H9 (cell line): ENCODE measurements around the gene C16orf90. TPM values are rescaled to one million over a fixed set of nuclear protein-coding genes. Genes with fewer than 3 reads are reported as not detected.
A peak's percentile ranks its signal among the peaks of the same experiment; 100 is the strongest.

ENCODE experiments used
- DNase-seq: peaks from one replicate; pipeline ENCODE4 v3.0.0-alpha.2; 2017
- H2AFZ ChIP-seq: one replicate; pipeline ENCODE4 v1.6.1; 2013; ENCODE audit warnings: mild to moderate bottlenecking, low read length, control low read depth, moderate library complexity
- H2AK5ac ChIP-seq: 2 replicates; pipeline ENCODE4 v1.6.1; 2013; ENCODE audit warnings: low read length, control low read depth, mixed read lengths; ENCODE audit not compliant: insufficient read length
- H2BK120ac ChIP-seq: one replicate; pipeline ENCODE4 v1.6.1; 2013; ENCODE audit warnings: low read depth, mild to moderate bottlenecking, low read length, control low read depth, inconsistent platforms; ENCODE audit not compliant: poor library complexity, severe bottlenecking
- H2BK12ac ChIP-seq: 2 replicates; pipeline ENCODE4 v1.6.1; 2013; ENCODE audit warnings: low read length, control low read depth, mixed read lengths, low read depth; ENCODE audit not compliant: insufficient read length
- H2BK15ac ChIP-seq: 2 replicates; pipeline ENCODE4 v1.6.1; 2013; ENCODE audit warnings: low read depth, low read length, control low read depth
- H2BK20ac ChIP-seq: one replicate; pipeline ENCODE4 v1.6.1; 2013; ENCODE audit warnings: low read depth, mild to moderate bottlenecking, low read length, control low read depth, inconsistent platforms; ENCODE audit not compliant: poor library complexity, severe bottlenecking
- H2BK5ac ChIP-seq: 2 replicates; pipeline ENCODE4 v1.6.1; 2013; ENCODE audit warnings: low read length, control low read depth, mixed read lengths; ENCODE audit not compliant: insufficient read length
- H3K14ac ChIP-seq: 2 replicates; pipeline ENCODE4 v1.6.1; 2013; ENCODE audit warnings: low read length, control low read depth; ENCODE audit not compliant: insufficient read depth
- H3K18ac ChIP-seq: 2 replicates; pipeline ENCODE4 v1.6.1; 2013; ENCODE audit warnings: low read depth, mild to moderate bottlenecking, mixed read lengths, low read length, control low read depth; ENCODE audit not compliant: insufficient read length
- H3K23ac ChIP-seq: 2 replicates; pipeline ENCODE4 v1.6.1; 2013; ENCODE audit warnings: low read length, control low read depth, mixed read lengths, low read depth; ENCODE audit not compliant: insufficient read length
- H3K23me2 ChIP-seq: 2 replicates; pipeline ENCODE4 v1.6.1; 2013; ENCODE audit warnings: low read depth, mild to moderate bottlenecking, mixed read lengths, low read length, control low read depth; ENCODE audit not compliant: insufficient read length, poor library complexity, severe bottlenecking
- H3K27ac ChIP-seq: 2 replicates; pipeline ENCODE4 v1.5.1; 2013; ENCODE audit warnings: low read length, control low read depth, mixed read lengths, low read depth; ENCODE audit not compliant: insufficient read length
- H3K27me3 ChIP-seq: 2 replicates; pipeline ENCODE4 v1.6.1; 2013; ENCODE audit warnings: low read length, control low read depth, inconsistent platforms; ENCODE audit not compliant: insufficient read depth
- H3K4ac ChIP-seq: 2 replicates; pipeline ENCODE4 v1.6.1; 2013; ENCODE audit warnings: low read depth, mild to moderate bottlenecking, control low read depth, inconsistent platforms, low read length, moderate library complexity
- H3K4me1 ChIP-seq: 2 replicates; pipeline ENCODE4 v1.6.1; 2013; ENCODE audit warnings: low read length, control low read depth, inconsistent platforms; ENCODE audit not compliant: insufficient read depth
- H3K4me2 ChIP-seq: 2 replicates; pipeline ENCODE4 v1.6.1; 2013; ENCODE audit warnings: low read length, control low read depth, mixed read lengths; ENCODE audit not compliant: insufficient read length, insufficient read depth
- H3K56ac ChIP-seq: 2 replicates; pipeline ENCODE4 v1.6.1; 2013; ENCODE audit warnings: low read depth, mild to moderate bottlenecking, mixed read lengths, low read length, control low read depth; ENCODE audit not compliant: insufficient read length
- H3K79me1 ChIP-seq: 2 replicates; pipeline ENCODE4 v1.6.1; 2013; ENCODE audit warnings: low read depth, mild to moderate bottlenecking, moderate library complexity, low read length, control low read depth, inconsistent platforms; ENCODE audit not compliant: insufficient read depth, poor library complexity, severe bottlenecking
- H3K79me2 ChIP-seq: 2 replicates; pipeline ENCODE4 v1.6.1; 2013; ENCODE audit warnings: low read length, control low read depth, inconsistent platforms; ENCODE audit not compliant: insufficient read depth
- H3K9ac ChIP-seq: 2 replicates; pipeline ENCODE4 v1.6.1; 2013; ENCODE audit warnings: low read length, control low read depth, mixed read lengths; ENCODE audit not compliant: insufficient read length; ENCODE audit errors: extremely low read depth
- H3K9me3 ChIP-seq: one replicate; pipeline ENCODE4 v1.6.1; 2013; ENCODE audit warnings: low read depth, low read length, inconsistent platforms; ENCODE audit not compliant: control insufficient read depth
- H3T11ph ChIP-seq: one replicate; pipeline ENCODE4 v1.6.1; 2013; ENCODE audit warnings: mild to moderate bottlenecking, low read length, control low read depth, inconsistent platforms
- H4K20me1 ChIP-seq: one replicate; pipeline ENCODE4 v1.6.1; 2013; ENCODE audit not compliant: control insufficient read depth, insufficient read length, insufficient read depth
- H4K5ac ChIP-seq: 2 replicates; pipeline ENCODE4 v1.6.1; 2013; ENCODE audit warnings: low read depth, mild to moderate bottlenecking, mixed read lengths, low read length, control low read depth; ENCODE audit not compliant: insufficient read length
- H4K8ac ChIP-seq: replicated peaks from 2 replicates; pipeline ENCODE4 v1.6.1; 2013; ENCODE audit warnings: low read length, control low read depth, mixed read lengths, low read depth; ENCODE audit not compliant: insufficient read length
- H4K91ac ChIP-seq: 2 replicates; pipeline ENCODE4 v1.6.1; 2013; ENCODE audit warnings: low read depth, mild to moderate bottlenecking, moderate library complexity, mixed read lengths, low read length, control low read depth; ENCODE audit not compliant: insufficient read length
- H3K27ac Mint-ChIP-seq, 3 experiments: 2 replicates in 2 of 3; 3 replicates in 1 of 3; pipeline ENCODE4 v1.8.0; 2020 to 2021; ENCODE audit warnings: mixed read lengths in 3 of 3, mild to moderate bottlenecking in 1 of 3, moderate library complexity in 1 of 3
- H3K27me3 Mint-ChIP-seq: 2 replicates; pipeline ENCODE4 v1.8.0; 2021; ENCODE audit warnings: low read depth, mild to moderate bottlenecking, moderate library complexity, mixed read lengths
- H3K36me3 Mint-ChIP-seq, 3 experiments: 2 replicates in 2 of 3; 3 replicates in 1 of 3; pipeline ENCODE4 v1.8.0; 2020 to 2021; ENCODE audit warnings: low read depth in 3 of 3, mixed read lengths in 3 of 3; ENCODE audit not compliant: insufficient read depth in 1 of 3
- H3K4me1 Mint-ChIP-seq, 2 experiments: 2 replicates each; pipeline ENCODE4 v1.8.0; 2020; ENCODE audit warnings: mixed read lengths in 2 of 2
- H3K4me3 Mint-ChIP-seq, 2 experiments: 2 replicates in 1 of 2; 3 replicates in 1 of 2; pipeline ENCODE4 v1.8.0; 2020 to 2021; ENCODE audit warnings: mild to moderate bottlenecking in 2 of 2, mixed read lengths in 2 of 2, moderate library complexity in 1 of 2
- H3K9me3 Mint-ChIP-seq, 2 experiments: 2 replicates in 1 of 2; 3 replicates in 1 of 2; pipeline ENCODE4 v1.8.0; 2020; ENCODE audit warnings: mild to moderate bottlenecking in 2 of 2, mixed read lengths in 2 of 2, moderate library complexity in 1 of 2
- WGBS: extraction: QIAGEN DNeasy Blood & Tissue Kit; methylation state at CpG from one replicate; pipeline ENCODE4 v1.1.7; 2013; ENCODE audit warnings: missing lambda C conversion rate, low lambda C conversion rate, mixed read lengths; ENCODE audit not compliant: insufficient read length; ENCODE audit errors: extremely low coverage; 5-methylcytosine and 5-hydroxymethylcytosine counted together
- total RNA-seq: library from RNA; stranded (reverse); gene quantifications from 2 replicates; pipeline ENCODE4 v1.2.1, GENCODE V29; 2021
- TF ChIP-seq, protein P1 (sequence below): fragments of 200-600 bp; sonication (generic); conservative IDR thresholded peaks from 3 replicates; pipeline ENCODE4 v1.8.0; 2021; ENCODE audit warnings: antibody characterized with exemption, mild to moderate bottlenecking

Gene C16orf90
- total RNA-seq, 1 experiment from 2014 or later: not detected

DNA sequence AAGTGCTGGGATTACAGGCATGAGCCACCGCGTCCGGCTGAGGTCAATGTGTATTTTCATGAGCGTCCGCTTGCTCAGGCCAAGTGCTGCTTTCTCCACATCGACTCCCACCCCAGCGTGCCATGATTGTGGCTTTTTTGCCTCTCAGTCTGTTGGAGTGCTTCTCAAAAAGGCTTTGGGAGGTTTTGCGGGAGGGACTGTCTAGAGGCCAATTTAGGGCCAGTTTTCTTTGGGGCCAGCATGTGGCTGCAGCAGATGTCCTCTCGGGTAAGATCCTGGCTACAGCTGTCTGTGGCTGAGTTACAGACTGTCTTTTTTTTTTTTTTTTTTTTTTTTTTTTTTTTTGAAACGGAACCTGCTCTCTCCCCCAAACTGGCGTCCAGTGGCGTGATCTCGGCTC lies 6.5 kb downstream of the C16orf90 start:
- Histone ChIP-seq H3K79me1 (no peaks in the 10 kb centered on the region), H2BK120ac (no peak overlapping the region), H3T11ph (no peak overlapping the region), H3K79me2 (no peaks in the 10 kb centered on the region), H3K18ac (no peak overlapping the region), H2BK20ac (no peak overlapping the region), H3K23me2 (no peaks in the 10 kb centered on the region), H2BK15ac (no peak overlapping the region), H3K27ac (no peak overlapping the region), H4K8ac (no peak overlapping the region), H2AK5ac (no peak overlapping the region), H2BK5ac (no peak overlapping the region), H2BK12ac (no peak overlapping the region), H3K4me2 (no peak overlapping the region), H3K56ac (no peak overlapping the region), H3K9me3 (no peaks in the 10 kb centered on the region), H3K4me1 (no peaks in the 10 kb centered on the region), H3K23ac (no peak overlapping the region), H2AFZ (no peak overlapping the region), H3K14ac (no peak overlapping the region), H3K9ac (no peak overlapping the region), H4K5ac (no peak overlapping the region), H4K20me1 (no peaks in the 10 kb centered on the region), H4K91ac (no peak overlapping the region), H3K4ac (no peak overlapping the region), H3K27me3 (no peaks in the 10 kb centered on the region)
- Mint-ChIP-seq H3K36me3 (peaks cover 10 to 30% (median 18%) of the 10 kb centered on the region in 3 experiments; a peak in 6 of 7 replicates), H3K4me3 (no peak overlapping the region), H3K27me3 (no peaks in the 10 kb centered on the region; the same call in 1 of the 2 replicates), H3K27ac (peak overlapping the region in 2 of 3 experiments; percentile 18 to 76; a peak in 1 of 7 replicates), H3K4me1 (no peaks in the 10 kb centered on the region), H3K9me3 (no peaks in the 10 kb centered on the region)
- no CpG with 5 or more reads among the region's 13 CpGs for WGBS
- TF ChIP-seq, protein P1, sequence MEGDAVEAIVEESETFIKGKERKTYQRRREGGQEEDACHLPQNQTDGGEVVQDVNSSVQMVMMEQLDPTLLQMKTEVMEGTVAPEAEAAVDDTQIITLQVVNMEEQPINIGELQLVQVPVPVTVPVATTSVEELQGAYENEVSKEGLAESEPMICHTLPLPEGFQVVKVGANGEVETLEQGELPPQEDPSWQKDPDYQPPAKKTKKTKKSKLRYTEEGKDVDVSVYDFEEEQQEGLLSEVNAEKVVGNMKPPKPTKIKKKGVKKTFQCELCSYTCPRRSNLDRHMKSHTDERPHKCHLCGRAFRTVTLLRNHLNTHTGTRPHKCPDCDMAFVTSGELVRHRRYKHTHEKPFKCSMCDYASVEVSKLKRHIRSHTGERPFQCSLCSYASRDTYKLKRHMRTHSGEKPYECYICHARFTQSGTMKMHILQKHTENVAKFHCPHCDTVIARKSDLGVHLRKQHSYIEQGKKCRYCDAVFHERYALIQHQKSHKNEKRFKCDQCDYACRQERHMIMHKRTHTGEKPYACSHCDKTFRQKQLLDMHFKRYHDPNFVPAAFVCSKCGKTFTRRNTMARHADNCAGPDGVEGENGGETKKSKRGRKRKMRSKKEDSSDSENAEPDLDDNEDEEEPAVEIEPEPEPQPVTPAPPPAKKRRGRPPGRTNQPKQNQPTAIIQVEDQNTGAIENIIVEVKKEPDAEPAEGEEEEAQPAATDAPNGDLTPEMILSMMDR: no peak
- DNase-seq: no peak
